Nasal cavity respiratory epithelium epithelial cell of viscerocranial mucosa (primary cell): ENCODE results near the gene TMPRSS7. TPM values are rescaled to one million over a fixed set of nuclear protein-coding genes. Genes with fewer than 3 reads are reported as not detected.

Experiments used
- total RNA-seq: library from RNA; depleted of rRNA; stranded (reverse); fragments of >200 nt; gene quantifications from 2 replicates; pipeline ENCODE4 v1.2.3, GENCODE V29; 2014

The TMPRSS7 gene
- under 0.01 and 0.07 TPM in 2 replicates for total RNA-seq

GRCh38 chr3:112034436-112034835 lies at the start of gene TMPRSS7:
Gene TMPRSS7 (plus strand): TSS chr3:112034736. CDS start chr3:112034846, 110 bp downstream.

GRCh38 chr3:111998636-111999483 lies 35.7 kb upstream of the TMPRSS7 start, which contains the start of gene TAGLN3:
Gene TAGLN3 (plus strand): TSS chr3:111998922. CDS start chr3:111999423, 501 bp downstream.

GRCh38 chr3:112086076-112086854 lies 51.7 kb downstream of the TMPRSS7 start, which contains the start of gene C3orf52:
Gene C3orf52 (plus strand): TSS chr3:112086389. CDS start chr3:112086408, 19 bp downstream.

Other genes with a start within 250 kb of the TMPRSS7 start
- 110 and 124 TPM in 2 replicates for gene PHLDB2, start 175.5 kb upstream of the TMPRSS7 start, total RNA-seq
- 30.0 and 36.2 TPM in 2 replicates for gene ABHD10, start 55.7 kb upstream of the TMPRSS7 start, total RNA-seq
- gene TAGLN3, start 35.8 kb upstream of the TMPRSS7 start, total RNA-seq: 0.68 and 0.93 TPM in 2 replicates
- 15.4 and 37.0 TPM in 2 replicates for gene C3orf52, start 51.7 kb downstream of the TMPRSS7 start, total RNA-seq
- under 0.01 and 1.1 TPM in 2 replicates for gene GCSAM, start 98.5 kb downstream of the TMPRSS7 start, total RNA-seq